ENCODE results near the gene AIG1. TPM values are rescaled to one million over a fixed set of nuclear protein-coding genes. Genes with fewer than 3 reads are reported as not detected.

The AIG1 gene
- total RNA-seq, 2 experiments from 2014 or later: 26.1 to 28.0 TPM

DNA sequence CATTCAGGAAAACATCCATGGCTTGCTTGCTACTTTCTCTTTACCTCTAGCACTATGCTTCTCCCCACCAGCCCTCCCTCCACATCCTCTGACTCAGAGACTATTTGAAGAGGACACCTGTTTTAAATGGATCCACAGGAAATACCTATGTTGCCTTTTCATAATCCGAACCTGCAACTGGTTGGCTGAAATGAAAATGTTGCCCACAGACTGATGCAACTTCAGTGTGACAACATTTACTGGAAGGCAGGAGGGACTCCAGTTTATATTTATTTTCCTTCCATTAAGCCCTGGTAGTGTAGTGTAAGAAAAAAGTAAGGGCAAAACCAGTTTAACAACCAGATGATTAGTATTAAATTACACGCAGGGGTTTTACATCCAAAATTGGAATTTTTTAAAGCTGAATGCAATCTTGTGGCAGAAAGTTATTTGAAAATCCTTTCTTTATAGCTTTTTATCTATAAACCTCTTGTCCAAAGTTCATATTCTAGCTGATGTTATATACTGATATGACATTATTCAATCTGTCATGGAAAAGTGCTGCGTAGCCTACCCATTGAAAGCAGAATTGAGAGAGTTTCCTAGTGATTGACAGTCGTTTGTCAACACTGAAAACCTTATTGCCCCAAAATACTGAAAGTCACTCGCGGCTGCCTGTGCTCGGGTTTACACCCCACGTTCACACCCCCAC is 881 bp upstream of the AIG1 start:
- H3K4me1 Mint-ChIP-seq (ENCODE audit: low read depth): peaks cover 28% of the 10 kb centered on the region
- intact Hi-C loops (cut with micrococcal nuclease): loop anchor here (1.0 to 5.0 kb wide), 8 partner anchors 21 to 913 kb away; partner anchors contain the start of genes ADAT2, LTV1, NMBR and PEX3
- no peaks in the 10 kb centered on the region for H3K27me3 Mint-ChIP-seq (ENCODE audit: low read depth)
- DNase-seq: peak; percentile 76
- peak overlapping the region; percentile 90 for H3K27ac Mint-ChIP-seq
- peaks cover 5% of the 10 kb centered on the region for H3K36me3 Mint-ChIP-seq (ENCODE audit: low read depth)
- CTCF ChIA-PET: interaction anchor here (0.6 to 1.5 kb wide), 6 partner anchors 33 to 367 kb away, joined by 3 to 8 read pairs (median 4); no protein-coding TSS in a partner anchor
- peak overlapping the region; percentile 81 for H3K4me3 Mint-ChIP-seq
- no peaks in the 10 kb centered on the region for H3K9me3 Mint-ChIP-seq

DNA sequence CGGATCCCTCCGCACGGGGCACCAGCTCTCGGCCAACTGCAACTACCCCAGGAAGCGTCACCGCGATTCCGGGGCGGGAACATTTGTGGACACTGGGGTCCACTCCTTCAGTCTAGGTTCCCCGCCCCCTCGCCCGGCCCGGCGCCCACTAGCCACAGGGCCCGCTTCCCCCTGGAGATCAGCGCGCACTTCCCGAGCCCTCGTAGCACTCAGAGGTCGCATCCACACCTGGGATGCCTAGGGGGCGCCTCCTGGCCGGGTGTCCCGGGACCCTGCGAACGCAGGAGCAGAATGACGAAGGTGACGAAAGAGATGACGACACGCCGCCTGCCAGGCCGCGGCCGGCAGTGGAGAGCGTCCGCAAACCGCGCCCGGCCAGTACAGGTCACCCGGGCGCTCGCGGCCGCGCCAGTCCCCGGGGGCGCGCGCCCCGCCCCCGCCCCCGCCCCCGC is 309 bp upstream of the AIG1 start:
- Mint-ChIP-seq H3K27me3 (ENCODE audit: low read depth) (no peaks in the 10 kb centered on the region), H3K9me3 (no peaks in the 10 kb centered on the region), H3K36me3 (ENCODE audit: low read depth) (peaks cover 5% of the 10 kb centered on the region), H3K4me1 (ENCODE audit: low read depth) (peaks cover 28% of the 10 kb centered on the region), H3K27ac (peak overlapping the region; percentile 90), H3K4me3 (peak overlapping the region; percentile 81)
- DNase-seq: peak; percentile 77
- CTCF ChIA-PET: interaction anchor here (0.6 to 1.5 kb wide), 4 partner anchors 34 to 368 kb away, joined by 3 to 8 read pairs (median 4); no protein-coding TSS in a partner anchor
- intact Hi-C loops (cut with micrococcal nuclease): loop anchor here (1.0 to 5.0 kb wide), 4 partner anchors 79 to 913 kb away; partner anchors contain the start of genes ADAT2, LTV1, NMBR and PEX3

DNA sequence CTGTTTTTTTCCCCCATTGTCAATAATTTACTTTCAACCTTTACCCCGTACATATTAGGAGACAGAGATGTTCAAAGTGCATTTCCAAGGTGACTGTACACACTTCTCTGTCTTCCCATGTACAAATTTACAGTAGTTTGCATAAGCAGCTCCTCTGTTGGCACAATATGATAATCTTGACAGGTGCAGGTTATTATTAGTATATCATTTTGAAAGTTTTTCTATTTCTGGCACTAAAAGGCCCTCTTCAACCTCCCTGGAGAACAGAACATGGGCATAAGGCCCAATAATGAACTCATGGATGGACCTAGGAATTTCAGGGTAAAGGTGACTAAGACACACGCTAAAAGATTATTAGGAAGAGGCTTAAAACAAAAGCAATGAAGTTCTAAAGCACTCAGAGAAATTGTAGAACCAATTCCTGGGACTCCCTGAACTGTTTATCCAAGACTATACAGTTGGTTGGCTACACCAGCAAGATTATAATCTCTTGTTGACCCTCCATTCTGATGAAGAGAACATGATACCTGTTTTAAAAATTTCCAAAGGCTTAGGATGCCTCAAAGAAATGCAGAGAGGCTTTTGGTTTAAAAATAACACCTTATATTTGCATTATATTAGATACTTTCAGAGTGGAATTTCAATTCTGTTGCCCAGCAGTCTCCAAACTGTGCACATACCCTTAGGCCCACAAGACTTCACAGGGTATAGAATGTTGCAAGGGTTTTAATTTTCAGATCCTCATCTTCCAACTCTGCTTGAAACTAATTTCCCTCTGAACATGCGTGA is 1.1 kb downstream of the AIG1 start:
- Mint-ChIP-seq H3K27me3 (ENCODE audit: low read depth) (no peaks in the 10 kb centered on the region), H3K4me1 (ENCODE audit: low read depth) (peaks cover 28% of the 10 kb centered on the region), H3K4me3 (peak overlapping the region; percentile 89), H3K27ac (peak overlapping the region; percentile 91), H3K9me3 (no peaks in the 10 kb centered on the region), H3K36me3 (ENCODE audit: low read depth) (peaks cover 5% of the 10 kb centered on the region)
- intact Hi-C loops (cut with micrococcal nuclease): loop anchor here (2.0 to 5.0 kb wide), 3 partner anchors 389 to 914 kb away; partner anchors contain the start of genes ADAT2, LTV1, NMBR and PEX3
- no peak for DNase-seq
- CTCF ChIA-PET: no interaction called here

DNA sequence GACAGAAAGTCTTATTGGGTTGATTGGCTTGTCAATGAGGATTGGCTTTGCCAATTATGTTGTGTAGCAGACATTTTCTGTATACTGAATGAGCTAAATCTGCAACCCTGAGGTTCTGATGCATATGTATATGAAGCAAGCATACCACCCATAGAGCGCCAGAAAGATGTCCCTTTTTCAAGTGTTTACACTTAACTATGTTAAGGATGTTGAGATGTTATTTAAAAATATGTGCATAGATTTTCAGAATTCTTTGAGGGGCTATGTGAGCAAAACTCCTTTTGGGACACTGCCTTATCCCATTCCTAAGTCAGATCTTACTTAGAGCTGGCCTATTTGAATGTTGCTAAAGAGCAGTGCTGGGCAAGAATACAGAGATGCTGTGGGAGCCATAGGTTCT is 1.9 kb downstream of the AIG1 start:
- H3K4me3 Mint-ChIP-seq: no peak overlapping the region

DNA sequence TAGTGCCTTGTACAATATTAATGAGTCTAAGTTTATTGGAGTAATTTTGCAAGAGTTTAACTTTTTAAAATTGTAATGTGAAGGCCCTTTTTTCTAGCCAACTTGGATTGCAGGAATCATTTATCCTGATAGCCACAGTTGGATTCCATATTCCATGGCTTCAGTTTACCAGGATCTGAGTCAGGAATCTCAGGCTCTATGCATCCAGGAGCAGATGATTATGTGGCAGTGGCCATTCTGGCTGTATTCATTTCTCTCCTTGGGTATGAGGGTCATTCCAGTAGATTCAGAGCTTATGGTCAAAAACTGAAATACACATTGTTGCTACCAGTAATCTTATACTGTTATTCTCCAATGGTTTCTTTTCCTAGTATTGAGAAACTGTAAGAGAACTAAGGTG is 2.9 kb downstream of the AIG1 start:
- no peak overlapping the region for H3K4me3 Mint-ChIP-seq
- H3K4me1 Mint-ChIP-seq (ENCODE audit: low read depth): peaks cover 28% of the 10 kb centered on the region
- H3K36me3 Mint-ChIP-seq (ENCODE audit: low read depth): peaks cover 5% of the 10 kb centered on the region
- intact Hi-C loops (cut with micrococcal nuclease): loop anchor here (5.0 kb wide), 2 partner anchors 779 to 916 kb away; partner anchors contain the start of genes LTV1, NMBR and VTA1
- H3K9me3 Mint-ChIP-seq: no peaks in the 10 kb centered on the region
- CTCF ChIA-PET: interaction anchor here (1.0 to 1.2 kb wide), 2 partner anchors 364 to 589 kb away, joined by 3 to 5 read pairs; no protein-coding TSS in a partner anchor
- no peak for DNase-seq
- no peaks in the 10 kb centered on the region for H3K27me3 Mint-ChIP-seq (ENCODE audit: low read depth)
- H3K27ac Mint-ChIP-seq: no peak overlapping the region

More for the DNA sequence above, 1.9 kb downstream of the AIG1 start:
- H3K4me1 Mint-ChIP-seq (ENCODE audit: low read depth): peaks cover 28% of the 10 kb centered on the region
- no peaks in the 10 kb centered on the region for H3K9me3 Mint-ChIP-seq
- DNase-seq: no peak
- CTCF ChIA-PET: interaction anchor here (1.0 to 1.2 kb wide), 2 partner anchors 365 to 588 kb away, joined by 3 to 5 read pairs; no protein-coding TSS in a partner anchor
- peak overlapping the region; percentile 9 for H3K27ac Mint-ChIP-seq
- no peaks in the 10 kb centered on the region for H3K27me3 Mint-ChIP-seq (ENCODE audit: low read depth)
- peaks cover 5% of the 10 kb centered on the region for H3K36me3 Mint-ChIP-seq (ENCODE audit: low read depth)
- intact Hi-C loops (cut with micrococcal nuclease): loop anchor here (5.0 kb wide), 2 partner anchors 780 to 915 kb away; partner anchors contain the start of genes LTV1, NMBR and VTA1

DNA sequence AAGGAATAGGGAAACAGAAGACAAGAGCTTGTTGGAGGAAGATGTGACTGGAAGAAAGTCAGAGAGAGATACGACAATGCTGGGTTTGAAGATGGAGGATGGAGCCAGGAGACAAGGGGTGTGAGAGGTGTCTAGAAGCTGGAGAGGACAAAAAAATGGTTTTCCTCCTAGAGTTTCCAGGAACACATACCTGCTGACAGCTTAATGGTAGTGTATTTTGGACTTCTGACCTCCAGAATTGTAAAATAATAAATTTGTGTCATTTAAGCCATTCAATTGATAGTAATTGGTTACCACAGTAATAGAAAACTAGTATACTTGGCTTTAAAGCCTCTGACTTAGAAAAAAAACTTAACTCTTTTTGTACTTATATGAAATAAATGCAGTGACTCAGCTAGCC is 3.6 kb downstream of the AIG1 start:
- Mint-ChIP-seq H3K27ac (no peak overlapping the region), H3K36me3 (ENCODE audit: low read depth) (peaks cover 5% of the 10 kb centered on the region), H3K4me3 (no peak overlapping the region), H3K4me1 (ENCODE audit: low read depth) (peaks cover 22% of the 10 kb centered on the region), H3K27me3 (ENCODE audit: low read depth) (no peaks in the 10 kb centered on the region), H3K9me3 (no peaks in the 10 kb centered on the region)
- DNase-seq: no peak
- intact Hi-C loops (cut with micrococcal nuclease): loop anchor here (5.0 kb wide), 2 partner anchors 778 to 917 kb away; partner anchors contain the start of genes LTV1, NMBR and VTA1
- CTCF ChIA-PET: no interaction called here

DNA sequence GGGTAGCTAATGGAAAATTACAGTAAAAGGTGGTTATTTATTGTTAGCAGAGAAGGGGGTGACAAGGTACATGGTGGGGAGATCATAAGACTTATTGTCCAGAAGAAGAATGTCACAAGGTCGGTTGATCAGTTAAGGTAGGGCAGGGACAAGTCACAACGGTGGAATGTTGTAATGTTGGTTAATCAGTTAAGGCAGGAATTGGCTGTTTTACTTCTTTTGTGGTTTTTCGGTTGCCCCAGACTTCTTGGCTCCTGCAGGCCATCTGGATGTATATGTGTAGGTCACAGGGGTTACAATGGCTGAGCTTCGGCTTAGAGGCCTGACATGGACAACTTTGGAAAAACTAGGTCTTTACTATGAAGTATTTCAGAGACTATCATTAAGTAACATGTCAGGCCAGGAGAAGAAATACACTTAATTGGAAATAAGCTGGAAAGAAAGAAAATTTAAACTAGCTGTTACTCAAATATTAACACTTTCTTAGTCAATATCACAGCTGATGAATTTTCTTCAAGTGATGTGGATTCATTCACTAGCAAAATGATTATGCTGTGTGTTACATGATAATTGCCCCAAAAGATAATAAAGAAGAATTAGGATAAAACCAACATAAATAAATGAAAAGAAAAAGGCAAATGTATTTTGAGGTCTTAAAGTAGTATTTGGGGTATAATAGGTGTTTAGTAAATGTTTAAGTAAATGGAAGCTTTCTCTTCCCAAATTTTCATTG is 4.4 kb downstream of the AIG1 start:
- H3K27me3 Mint-ChIP-seq (ENCODE audit: low read depth): no peaks in the 10 kb centered on the region
- H3K4me1 Mint-ChIP-seq (ENCODE audit: low read depth): peaks cover 14% of the 10 kb centered on the region
- no peak overlapping the region for H3K4me3 Mint-ChIP-seq
- H3K27ac Mint-ChIP-seq: no peak overlapping the region
- intact Hi-C loops (cut with micrococcal nuclease): loop anchor here (5.0 kb wide), 2 partner anchors 777 to 918 kb away; partner anchors contain the start of genes LTV1, NMBR and VTA1
- CTCF ChIA-PET: interaction anchor here (0.7 to 1.2 kb wide), 3 partner anchors 41 to 372 kb away, joined by 3 to 4 read pairs (median 3); no protein-coding TSS in a partner anchor
- DNase-seq: no peak
- H3K36me3 Mint-ChIP-seq (ENCODE audit: low read depth): peaks cover 5% of the 10 kb centered on the region
- no peaks in the 10 kb centered on the region for H3K9me3 Mint-ChIP-seq

DNA sequence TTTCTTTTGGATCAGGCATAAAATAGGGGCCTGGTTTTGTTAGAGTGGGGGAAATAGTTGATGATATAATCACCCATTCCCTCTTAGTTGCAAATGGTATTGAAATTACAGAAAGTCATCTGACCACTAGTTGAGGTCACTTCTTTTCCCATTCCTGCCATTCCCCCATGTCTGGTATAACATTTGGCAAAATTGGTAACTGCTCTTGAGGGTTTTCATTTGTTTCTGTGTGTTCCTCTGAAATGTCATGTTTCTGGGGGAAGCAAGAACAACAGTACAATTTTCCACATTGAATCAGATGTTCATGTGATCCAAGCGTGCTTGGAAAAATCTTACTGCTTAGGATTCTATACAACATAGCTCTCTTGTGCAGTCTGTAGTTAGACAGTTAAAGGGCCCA is 7.3 kb downstream of the AIG1 start:
- CTCF ChIA-PET: no interaction called here
- H3K27me3 Mint-ChIP-seq (ENCODE audit: low read depth): no peaks in the 10 kb centered on the region
- peaks cover 1% of the 10 kb centered on the region for H3K36me3 Mint-ChIP-seq (ENCODE audit: low read depth)
- DNase-seq: no peak
- H3K27ac Mint-ChIP-seq: no peak overlapping the region
- intact Hi-C loops (cut with micrococcal nuclease): no loop called here
- no peak overlapping the region for H3K4me3 Mint-ChIP-seq
- no peaks in the 10 kb centered on the region for H3K4me1 Mint-ChIP-seq (ENCODE audit: low read depth)
- H3K9me3 Mint-ChIP-seq: no peaks in the 10 kb centered on the region

DNA sequence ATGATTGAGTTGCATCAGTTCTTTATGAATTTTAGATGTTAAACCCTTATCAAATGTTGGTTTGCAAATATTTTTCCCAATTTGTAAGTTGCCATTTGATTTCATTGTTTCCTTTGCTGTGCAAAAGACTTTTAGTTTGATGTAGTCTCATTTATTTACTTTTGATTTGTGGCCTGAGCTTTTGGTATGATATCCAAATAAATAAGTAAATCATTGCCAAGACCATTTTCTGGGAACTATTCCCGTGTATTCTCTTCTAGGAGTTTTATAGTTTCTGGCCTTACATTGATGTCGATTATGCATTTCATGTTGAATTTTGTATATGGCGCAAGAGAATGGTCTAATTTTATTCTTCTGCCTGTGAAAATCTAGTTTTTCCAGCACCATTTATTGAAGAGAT is 13.4 kb downstream of the AIG1 start:
- Mint-ChIP-seq H3K36me3 (ENCODE audit: low read depth) (peaks cover 14% of the 10 kb centered on the region), H3K4me3 (no peak overlapping the region), H3K27ac (no peak overlapping the region), H3K4me1 (ENCODE audit: low read depth) (peaks cover 11% of the 10 kb centered on the region), H3K27me3 (ENCODE audit: low read depth) (no peaks in the 10 kb centered on the region), H3K9me3 (peaks cover 18% of the 10 kb centered on the region)
- DNase-seq: no peak
- intact Hi-C loops (cut with micrococcal nuclease): no loop called here
- CTCF ChIA-PET: no interaction called here

DNA sequence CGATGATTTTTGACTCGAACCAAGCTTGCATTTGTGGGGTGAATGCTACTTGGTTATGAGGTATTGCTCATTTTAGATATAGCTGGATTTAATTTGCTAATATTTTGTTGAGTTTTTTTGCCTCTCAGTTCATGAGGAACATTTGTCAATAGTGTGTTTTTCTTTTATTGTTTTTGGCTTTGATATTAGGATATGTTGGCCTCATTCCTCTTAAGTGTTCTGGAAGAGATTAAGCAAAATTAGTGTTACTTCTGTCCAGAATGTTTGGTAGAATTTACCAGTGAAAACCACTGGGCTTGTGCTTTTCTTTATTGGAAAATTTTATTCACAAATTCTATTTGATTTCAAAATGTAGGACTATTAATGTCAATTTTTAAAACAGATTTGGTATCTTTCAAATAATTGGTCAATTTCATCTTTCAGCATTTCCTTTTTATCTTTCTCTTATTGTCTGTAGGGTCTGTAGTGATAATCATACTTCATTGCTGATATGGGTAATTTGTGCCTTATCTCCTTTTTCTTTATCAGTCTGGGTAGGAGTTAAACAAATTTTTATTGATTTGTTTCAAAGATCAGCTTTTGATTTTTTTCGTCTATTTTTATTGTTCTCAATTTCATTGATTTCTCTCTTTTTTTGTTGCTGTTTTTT is 14.1 kb downstream of the AIG1 start:
- Mint-ChIP-seq H3K4me3 (no peak overlapping the region), H3K27me3 (ENCODE audit: low read depth) (no peaks in the 10 kb centered on the region), H3K36me3 (ENCODE audit: low read depth) (peaks cover 16% of the 10 kb centered on the region), H3K27ac (no peak overlapping the region), H3K9me3 (peaks cover 19% of the 10 kb centered on the region), H3K4me1 (ENCODE audit: low read depth) (peaks cover 13% of the 10 kb centered on the region)
- CTCF ChIA-PET: no interaction called here
- intact Hi-C loops (cut with micrococcal nuclease): no loop called here
- no peak for DNase-seq

Data from activated naive CD4-positive, alpha-beta T cell treated with anti-CD3 and anti-CD28 coated beads for 36 hours (primary cell).